SU-DHL-6 (cell line): ENCODE measurements around the gene ZNF628.

Source experiments
- H2AFZ ChIP-seq: fragments of 200-600 bp; sonication (generic); 2 replicates; pipeline ENCODE4 v1.6.1; 2014; ENCODE audit warnings: low read depth, mild to moderate bottlenecking, moderate library complexity, mixed read lengths, antibody characterized with exemption, low read length; ENCODE audit not compliant: severe bottlenecking
- H3F3A ChIP-seq: fragments of 200-600 bp; shearing (Covaris generic); 2 replicates; pipeline ENCODE4 v1.6.0; 2016; ENCODE audit warnings: antibody characterized with exemption, mild to moderate bottlenecking; ENCODE audit not compliant: insufficient read depth
- H3K27ac ChIP-seq: fragments of 200-600 bp; sonication (generic); 2 replicates; pipeline ENCODE4 v1.5.1; 2016; ENCODE audit warnings: low read depth, mild to moderate bottlenecking, low read length, moderate library complexity, mixed read lengths
- H3K27me3 ChIP-seq: fragments of 200-600 bp; sonication (generic), shearing (Covaris generic); 2 replicates; pipeline ENCODE4 v1.6.0; 2014; ENCODE audit warnings: mild to moderate bottlenecking, low read length
- H3K36me3 ChIP-seq: fragments of 200-600 bp; sonication (generic); 2 replicates; pipeline ENCODE4 v1.6.1; 2014; ENCODE audit warnings: mild to moderate bottlenecking, low read length, mixed read lengths
- H3K4me2 ChIP-seq: fragments of 300-600, 200-600 bp; shearing (Covaris generic), sonication (generic); 2 replicates; pipeline ENCODE4 v1.6.0; 2014; ENCODE audit warnings: low read length, low read depth, mild to moderate bottlenecking; ENCODE audit not compliant: poor library complexity, severe bottlenecking
- H3K4me3 ChIP-seq: fragments of 200-600 bp; sonication (generic); 2 replicates; pipeline ENCODE4 v1.5.1; 2014; ENCODE audit warnings: antibody characterized with exemption, low read length, mild to moderate bottlenecking, mixed read lengths; ENCODE audit not compliant: insufficient read depth, poor library complexity, severe bottlenecking
- H3K79me2 ChIP-seq: fragments of 200-600 bp; sonication (generic); 2 replicates; pipeline ENCODE4 v1.6.1; 2014; ENCODE audit warnings: mild to moderate bottlenecking, low read length, moderate library complexity; ENCODE audit not compliant: insufficient read depth
- H3K9ac ChIP-seq: fragments of 200-600 bp; sonication (generic); 2 replicates; pipeline ENCODE4 v1.7.0; 2014; ENCODE audit warnings: mild to moderate bottlenecking, low read length
- H3K9me2 ChIP-seq: fragments of 200-600 bp; sonication (generic); replicated peaks from 2 replicates; pipeline ENCODE4 v1.6.1; 2014; ENCODE audit warnings: low read length; ENCODE audit not compliant: insufficient read depth
- H3K9me3 ChIP-seq: fragments of 200-600 bp; sonication (generic); 2 replicates; pipeline ENCODE4 v1.6.1; 2014; ENCODE audit warnings: low read length, mixed read lengths; ENCODE audit not compliant: insufficient read depth
- H4K20me1 ChIP-seq: fragments of 200-600 bp; sonication (generic); 2 replicates; pipeline ENCODE4 v1.6.1; 2014; ENCODE audit warnings: low read depth, mild to moderate bottlenecking, antibody characterized with exemption, low read length, moderate library complexity, mixed read lengths
- EZH2phosphoT487 ChIP-seq: fragments of 200-600 bp; sonication (generic), shearing (Covaris generic); conservative IDR thresholded peaks from 2 replicates; pipeline ENCODE4 v1.6.1; 2018; ENCODE audit warnings: mild to moderate bottlenecking, antibody characterized with exemption, low read length, moderate library complexity, mixed read lengths
- TF ChIP-seq, protein P1 (sequence below): fragments of 200-600 bp; sonication (generic); IDR thresholded peaks from one replicate; pipeline ENCODE4 v1.5.1; 2017; ENCODE audit warnings: antibody characterized with exemption, mild to moderate bottlenecking, low read length, moderate library complexity; ENCODE audit not compliant: insufficient read depth, poor library complexity, severe bottlenecking

The ZNF628 gene

DNA sequence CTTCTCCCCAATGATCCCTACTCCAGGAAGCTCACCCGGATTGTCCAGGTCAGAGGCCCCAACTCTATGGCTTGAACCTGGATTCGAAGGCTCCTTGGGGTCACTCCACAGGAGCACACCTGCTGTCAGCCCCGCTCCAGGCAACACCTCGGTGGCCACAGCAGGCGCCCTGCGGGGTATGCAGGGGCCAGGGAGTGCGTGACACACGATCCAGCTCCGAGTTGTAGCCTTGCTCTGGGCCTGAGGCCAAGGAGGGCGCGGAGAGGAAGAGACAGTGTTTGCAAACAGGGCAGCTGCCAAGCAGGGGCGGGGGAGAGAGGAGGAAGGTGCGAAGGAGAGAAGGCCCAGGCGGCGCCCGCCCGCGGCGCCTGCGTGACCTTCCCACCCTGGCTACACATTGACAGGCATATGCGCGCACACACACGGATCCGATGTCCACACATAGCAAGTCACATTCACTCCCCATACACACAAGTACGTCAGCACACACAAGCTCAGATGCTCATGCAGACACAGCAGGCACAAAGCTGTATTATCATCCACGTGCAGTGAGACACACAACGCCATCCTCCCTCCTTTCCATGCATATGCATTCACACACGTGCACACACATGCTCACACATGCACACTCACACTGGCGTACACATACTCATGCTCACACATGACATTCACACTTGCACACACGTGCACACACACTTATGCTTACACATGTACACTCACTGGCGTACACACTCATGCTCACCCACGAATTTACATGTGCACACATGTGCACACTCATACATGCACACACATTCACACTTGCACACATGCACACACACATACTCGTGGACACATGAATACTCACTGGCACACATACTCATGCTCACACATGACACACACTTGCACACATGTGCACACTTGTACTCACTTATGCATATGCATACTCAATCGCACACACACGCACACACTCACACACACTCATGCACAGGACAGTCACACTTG lies 50.1 kb downstream of the ZNF628 start:
- Histone ChIP-seq H3F3A (no peaks in the 10 kb centered on the region), H3K4me3 (no peak overlapping the region), H3K79me2 (no peaks in the 10 kb centered on the region), H3K9me3 (no peaks in the 10 kb centered on the region), H3K4me2 (no peak overlapping the region), H4K20me1 (no peaks in the 10 kb centered on the region), H2AFZ (no peak overlapping the region), H3K27ac (no peak overlapping the region), H3K9ac (no peak overlapping the region), H3K27me3 (no peaks in the 10 kb centered on the region), H3K9me2 (no peaks in the 10 kb centered on the region), H3K36me3 (no peaks in the 10 kb centered on the region)
- no peak for TF ChIP-seq EZH2phosphoT487
- TF ChIP-seq, protein P1, sequence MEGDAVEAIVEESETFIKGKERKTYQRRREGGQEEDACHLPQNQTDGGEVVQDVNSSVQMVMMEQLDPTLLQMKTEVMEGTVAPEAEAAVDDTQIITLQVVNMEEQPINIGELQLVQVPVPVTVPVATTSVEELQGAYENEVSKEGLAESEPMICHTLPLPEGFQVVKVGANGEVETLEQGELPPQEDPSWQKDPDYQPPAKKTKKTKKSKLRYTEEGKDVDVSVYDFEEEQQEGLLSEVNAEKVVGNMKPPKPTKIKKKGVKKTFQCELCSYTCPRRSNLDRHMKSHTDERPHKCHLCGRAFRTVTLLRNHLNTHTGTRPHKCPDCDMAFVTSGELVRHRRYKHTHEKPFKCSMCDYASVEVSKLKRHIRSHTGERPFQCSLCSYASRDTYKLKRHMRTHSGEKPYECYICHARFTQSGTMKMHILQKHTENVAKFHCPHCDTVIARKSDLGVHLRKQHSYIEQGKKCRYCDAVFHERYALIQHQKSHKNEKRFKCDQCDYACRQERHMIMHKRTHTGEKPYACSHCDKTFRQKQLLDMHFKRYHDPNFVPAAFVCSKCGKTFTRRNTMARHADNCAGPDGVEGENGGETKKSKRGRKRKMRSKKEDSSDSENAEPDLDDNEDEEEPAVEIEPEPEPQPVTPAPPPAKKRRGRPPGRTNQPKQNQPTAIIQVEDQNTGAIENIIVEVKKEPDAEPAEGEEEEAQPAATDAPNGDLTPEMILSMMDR = no peak

DNA sequence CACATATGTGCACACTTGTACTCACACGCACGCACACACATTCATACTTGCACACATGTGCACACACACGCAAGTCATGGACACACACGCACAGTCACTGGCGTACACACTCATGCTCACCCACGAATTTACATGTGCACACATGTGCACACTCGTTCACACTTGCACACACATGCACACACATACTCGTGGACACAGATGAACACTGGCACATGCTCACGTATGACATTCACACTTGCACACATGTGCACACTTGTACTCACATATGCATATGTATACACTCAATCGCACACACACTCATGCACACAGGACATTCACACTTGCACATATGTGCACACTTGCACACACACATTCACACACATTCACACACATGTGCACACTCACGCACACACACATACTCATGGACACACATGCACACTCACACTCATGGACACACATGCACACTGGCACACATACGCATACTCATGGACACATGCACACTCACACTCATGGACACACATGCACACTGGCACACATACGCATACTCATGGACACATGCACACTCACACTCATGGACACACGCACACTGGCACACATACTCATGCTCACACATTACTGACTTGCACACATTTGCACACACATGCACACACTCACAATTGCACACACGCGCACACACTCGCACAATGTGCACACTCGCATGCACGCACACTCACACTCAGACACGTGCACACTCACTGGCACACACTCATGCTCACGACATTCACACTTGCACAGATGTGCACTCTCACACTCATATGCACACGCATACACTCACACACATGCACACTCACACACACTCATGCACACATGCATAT lies 51.0 kb downstream of the ZNF628 start:
- Histone ChIP-seq H3K79me2 (no peaks in the 10 kb centered on the region), H3K27me3 (no peaks in the 10 kb centered on the region), H3K9me2 (no peaks in the 10 kb centered on the region), H3K27ac (no peak overlapping the region), H3K4me2 (no peak overlapping the region), H2AFZ (no peak overlapping the region), H3K4me3 (no peak overlapping the region), H3K9ac (no peak overlapping the region), H3K9me3 (no peaks in the 10 kb centered on the region), H4K20me1 (no peaks in the 10 kb centered on the region), H3K36me3 (no peaks in the 10 kb centered on the region), H3F3A (no peaks in the 10 kb centered on the region)
- TF ChIP-seq, protein P1 = no peak
- no peak for TF ChIP-seq EZH2phosphoT487

GRCh38 chr19:55528030-55528803 lies 51.8 kb downstream of the ZNF628 start:
- Histone ChIP-seq H3K4me3 (no peak overlapping the region), H3K9me2 (no peaks in the 10 kb centered on the region), H3K9me3 (no peaks in the 10 kb centered on the region), H3K79me2 (no peaks in the 10 kb centered on the region), H3K4me2 (no peak overlapping the region), H3K9ac (no peak overlapping the region), H3K27me3 (no peaks in the 10 kb centered on the region), H3K36me3 (no peaks in the 10 kb centered on the region), H4K20me1 (no peaks in the 10 kb centered on the region), H3F3A (no peaks in the 10 kb centered on the region), H2AFZ (no peak overlapping the region), H3K27ac (no peak overlapping the region)
- TF ChIP-seq, protein P1 = no peak
